Dermis microvascular lymphatic vessel endothelial cell (primary cell): ENCODE results near the gene CAMK2G. TPM values are rescaled to one million over a fixed set of nuclear protein-coding genes. Genes with fewer than 3 reads are reported as not detected.

ENCODE experiments used
- DNase-seq, 2 donors: peaks; one replicate each; pipeline versions ENCODE4 v3.0.0 to v3.0.0-alpha.2; 2010; ENCODE audit warnings: low read depth in 2 of 2
- total RNA-seq: library from RNA; depleted of rRNA; stranded (reverse); fragments of >200 nt; gene quantifications from 2 replicates; pipeline ENCODE4 v1.2.1, GENCODE V29; 2014

CAMK2G gene
- total RNA-seq, 1 donor from 2014 or later: 20.9 TPM

DNA sequence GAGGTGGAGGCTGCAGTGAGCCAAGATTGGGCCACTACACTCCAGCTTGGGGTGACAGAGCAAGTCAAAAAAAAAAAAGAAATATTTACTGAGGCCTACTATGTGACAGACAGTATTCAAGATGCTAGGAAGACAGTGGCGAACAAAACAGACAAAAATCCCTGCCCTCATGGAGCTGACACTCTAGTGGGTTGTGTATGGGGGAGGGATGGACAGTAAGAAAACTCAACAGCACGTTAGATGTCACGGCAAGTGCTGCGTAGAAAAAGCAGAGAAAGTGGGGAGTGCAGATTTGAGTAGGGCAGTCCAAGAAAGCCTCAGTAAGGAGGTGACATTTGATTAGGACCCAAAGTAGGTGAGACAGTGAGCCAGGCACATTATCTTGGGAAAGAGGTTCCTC lies 10.1 kb downstream of the CAMK2G start:
- DNase-seq: no peak

DNA sequence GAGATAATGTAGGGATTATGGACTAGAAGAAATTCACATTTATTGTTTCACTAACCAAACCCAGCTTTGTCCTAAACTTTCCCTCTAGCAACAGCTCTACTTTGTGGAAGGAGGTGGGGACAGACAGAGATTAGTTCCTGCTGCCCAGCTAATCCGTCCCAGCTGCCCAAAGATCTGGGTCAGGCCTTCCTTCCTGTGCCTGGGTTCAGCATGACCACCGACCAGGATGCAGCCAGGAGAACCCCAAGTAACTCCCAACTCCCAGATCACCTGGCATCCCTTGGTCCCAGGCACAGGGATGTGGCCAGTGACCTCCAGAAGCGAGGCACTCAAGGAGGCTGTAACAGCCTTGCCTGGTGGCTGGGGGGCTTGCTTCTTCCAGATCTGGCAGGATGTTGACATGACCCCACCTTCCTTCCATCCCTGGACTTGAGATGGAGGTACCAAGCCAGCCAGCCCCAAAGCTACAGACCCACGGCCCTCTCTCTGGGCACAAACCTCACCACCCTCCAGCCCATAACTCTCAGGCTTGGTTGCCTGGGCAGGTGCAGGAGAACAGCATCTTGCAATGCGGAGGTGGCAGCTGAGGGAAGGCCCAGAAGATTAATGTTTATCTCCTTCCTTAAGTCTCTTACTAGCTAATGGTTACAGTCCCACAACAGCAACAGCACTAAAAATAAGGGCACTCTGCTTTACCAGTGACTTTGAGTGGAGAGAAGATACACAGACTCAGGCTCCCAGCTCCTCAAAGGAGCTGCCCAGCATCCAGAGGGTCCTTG lies 11.1 kb downstream of the CAMK2G start:
- no peak for DNase-seq

DNA sequence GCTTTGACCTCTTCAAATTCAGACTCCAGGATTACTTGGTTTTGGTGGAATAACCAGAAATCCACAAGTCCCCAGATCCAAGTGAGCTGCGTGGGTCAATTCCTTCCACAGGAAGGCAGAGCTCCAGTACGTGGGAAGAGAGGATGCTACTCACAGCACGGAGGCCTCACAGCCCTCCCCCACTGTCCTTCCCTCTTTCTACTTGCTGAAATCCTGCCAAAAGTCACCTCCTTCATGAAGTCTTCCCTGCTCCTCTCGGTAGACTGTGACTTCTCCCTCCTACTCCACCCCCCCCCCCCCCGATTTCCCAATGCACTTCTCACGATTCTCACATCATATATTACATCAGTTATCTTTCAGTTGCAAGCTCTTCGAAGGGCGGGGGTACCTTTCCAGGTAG lies 12.3 kb downstream of the CAMK2G start:
- no peak for DNase-seq

DNA sequence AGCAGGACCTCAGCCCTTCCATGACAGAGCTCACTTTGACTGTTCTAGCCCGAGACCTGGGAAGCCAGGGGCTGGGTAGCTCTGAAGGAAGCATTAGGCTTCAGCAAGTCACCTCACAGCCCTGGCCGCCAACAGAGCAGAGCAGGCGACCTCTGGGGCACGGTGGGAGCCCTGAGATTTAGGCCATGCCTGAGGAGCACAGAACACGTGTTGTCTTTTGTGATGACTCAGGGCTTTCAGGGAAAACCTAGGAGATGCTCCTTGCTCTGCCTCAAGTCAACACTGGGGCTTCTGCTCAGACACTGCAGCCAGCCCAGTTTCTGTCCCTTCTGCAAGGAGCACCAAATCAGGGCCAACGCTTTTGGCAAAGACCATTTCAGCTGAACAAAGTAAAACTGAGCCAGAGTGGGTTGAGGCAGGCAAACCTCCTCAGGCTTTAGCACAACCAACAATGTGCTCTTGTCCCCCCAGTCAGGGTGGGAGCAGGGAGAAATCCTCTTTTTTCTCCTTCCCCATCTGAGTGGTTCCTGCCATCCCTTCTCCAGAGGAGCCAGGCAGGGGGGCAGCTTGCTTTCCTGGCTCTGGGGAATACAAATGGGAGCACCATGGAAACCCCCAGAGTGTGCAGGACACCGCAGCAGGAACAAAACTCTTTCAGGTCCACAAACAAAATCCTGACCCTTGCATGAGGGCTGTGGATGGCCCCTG lies 14.4 kb downstream of the CAMK2G start:
- no peak for DNase-seq

DNA sequence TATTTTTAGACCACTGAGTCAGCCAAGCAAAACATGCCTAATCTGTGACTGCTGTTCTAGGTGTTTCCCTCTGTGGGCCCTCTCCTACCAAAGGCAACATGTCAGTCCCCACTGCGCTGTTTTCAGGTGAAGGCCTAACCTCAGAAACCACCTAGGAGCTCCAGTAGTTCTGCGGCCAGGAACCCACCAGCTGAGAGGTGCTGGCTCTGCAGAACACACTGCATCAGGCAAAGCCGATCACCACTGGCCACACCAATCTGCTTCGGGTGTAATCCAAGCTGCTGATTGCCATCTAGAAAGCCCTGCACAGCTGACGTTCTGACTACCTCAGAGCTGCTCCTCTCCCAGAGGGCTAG lies 14.9 kb downstream of the CAMK2G start:
- DNase-seq: no peak

DNA sequence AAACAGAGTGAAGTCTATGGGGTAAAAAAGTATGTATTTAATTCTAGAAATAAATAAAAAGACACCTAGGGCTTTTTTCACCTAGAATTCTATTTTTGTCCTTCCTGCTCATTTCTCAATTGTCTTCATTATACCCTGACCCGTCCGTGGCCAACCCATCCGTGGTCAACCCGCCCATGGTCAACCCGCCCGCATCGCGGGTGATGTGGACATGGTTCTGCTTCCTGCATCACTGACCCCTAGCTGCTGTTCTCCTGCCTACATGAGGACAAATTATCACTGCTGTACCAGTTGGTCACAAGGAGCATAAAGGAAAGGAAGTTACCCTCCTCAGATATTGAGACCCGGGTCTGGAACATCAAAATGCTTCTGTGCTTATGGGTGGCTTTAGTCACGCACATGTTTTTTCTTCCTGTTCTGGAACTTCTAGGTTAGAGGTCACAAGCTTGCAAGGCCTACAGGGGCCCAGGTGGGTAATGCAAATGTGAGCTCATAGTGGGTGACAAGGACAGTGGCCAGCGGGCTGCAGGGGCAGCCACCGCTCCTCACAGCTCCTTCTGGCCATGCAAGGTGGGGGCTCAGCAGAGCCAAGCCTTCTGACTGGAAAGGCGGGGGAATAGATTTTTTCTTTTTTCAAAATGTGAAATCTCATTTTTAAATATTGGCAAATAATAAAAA lies 15.5 kb downstream of the CAMK2G start:
- no peak for DNase-seq

DNA sequence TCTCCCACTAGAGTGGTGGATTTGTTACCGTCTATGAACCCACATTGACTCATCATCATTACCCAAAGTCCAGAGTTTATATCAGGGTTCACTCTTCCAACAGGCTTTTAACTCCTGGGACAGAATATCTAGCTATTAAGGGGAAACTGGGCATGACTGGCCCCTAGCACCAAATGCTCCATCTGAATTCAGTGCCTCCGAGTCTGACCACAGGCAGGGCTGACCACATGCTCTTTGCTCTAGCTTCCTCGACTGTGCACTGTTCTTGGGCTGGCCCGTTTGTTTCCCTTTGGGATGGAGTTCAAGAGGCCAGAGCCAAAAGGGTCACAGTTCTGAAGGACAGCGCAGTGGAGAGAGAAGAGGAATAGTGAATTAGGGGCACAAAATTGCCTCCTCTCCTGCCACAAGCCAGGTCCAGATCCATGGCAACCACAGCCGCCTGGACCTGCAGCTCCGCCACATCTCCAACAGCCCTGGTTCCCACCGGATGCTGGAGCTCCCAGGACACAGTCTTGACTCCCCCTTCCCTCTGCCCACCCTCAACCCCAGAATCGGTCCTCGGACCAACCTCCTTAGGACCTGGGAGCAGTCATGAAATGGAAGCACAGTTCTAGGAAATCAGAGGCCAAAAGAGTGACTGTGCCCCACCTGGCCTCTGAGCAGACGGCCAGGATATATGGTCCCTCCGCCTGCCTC lies 16.2 kb downstream of the CAMK2G start:
- DNase-seq: no peak

DNA sequence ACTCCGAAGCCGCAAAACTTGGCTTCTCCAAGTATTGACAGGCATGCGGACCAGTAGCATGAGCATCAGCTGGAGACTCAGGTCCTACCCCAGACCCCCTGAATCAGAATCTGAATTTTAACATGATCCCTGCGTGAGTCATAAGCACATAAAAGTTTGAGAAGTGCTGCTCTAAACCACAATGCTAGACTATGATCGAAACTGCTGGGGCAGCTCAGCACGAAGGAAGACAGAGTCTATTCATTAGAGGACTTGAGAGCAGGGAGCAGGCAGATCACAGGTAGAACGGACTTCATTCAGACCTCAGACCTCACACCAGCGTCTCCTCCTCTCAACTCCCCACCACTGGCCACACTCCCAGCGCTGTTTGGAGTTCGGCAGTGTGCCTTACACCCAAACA lies 16.9 kb downstream of the CAMK2G start:
- no peak for DNase-seq

DNA sequence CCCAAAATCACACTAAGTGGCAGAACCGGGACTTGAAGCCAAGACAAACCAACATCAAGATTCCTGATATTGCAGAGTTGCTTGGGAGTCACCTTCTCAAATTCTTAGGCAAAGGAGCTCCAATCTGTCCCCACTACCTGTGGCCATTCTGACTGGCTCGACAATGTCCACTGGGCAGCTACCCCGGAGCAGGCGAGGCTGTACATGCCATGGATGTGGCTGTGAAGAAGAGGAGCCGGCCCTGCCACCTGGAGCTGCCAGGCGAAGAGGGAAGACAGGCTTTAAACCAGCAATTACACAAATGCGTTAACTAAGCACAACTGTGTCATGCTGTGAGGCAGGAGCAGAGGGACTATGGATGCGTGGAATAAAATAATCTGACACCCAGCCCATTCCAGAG lies 18.1 kb downstream of the CAMK2G start:
- no peak for DNase-seq

DNA sequence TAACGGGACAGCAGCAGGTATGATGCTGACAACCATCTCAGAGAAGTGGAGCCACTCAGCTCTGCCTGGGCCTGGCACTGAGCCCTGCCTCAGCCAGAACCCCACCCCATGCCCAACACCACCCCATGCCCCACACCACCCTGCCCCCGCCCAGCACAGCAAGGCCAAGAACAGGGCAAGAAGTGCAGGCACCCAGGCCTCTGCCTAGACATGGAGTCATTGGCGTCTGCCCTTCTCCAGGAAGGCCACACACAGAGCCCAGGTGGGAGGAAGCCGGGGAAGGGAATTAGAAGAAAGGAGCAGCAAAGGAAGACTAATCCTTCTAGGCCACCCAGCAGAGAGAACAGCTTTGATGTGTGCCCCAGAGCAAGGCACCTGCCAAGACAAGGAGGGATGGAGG lies 18.9 kb downstream of the CAMK2G start:
- DNase-seq: no peak

DNA sequence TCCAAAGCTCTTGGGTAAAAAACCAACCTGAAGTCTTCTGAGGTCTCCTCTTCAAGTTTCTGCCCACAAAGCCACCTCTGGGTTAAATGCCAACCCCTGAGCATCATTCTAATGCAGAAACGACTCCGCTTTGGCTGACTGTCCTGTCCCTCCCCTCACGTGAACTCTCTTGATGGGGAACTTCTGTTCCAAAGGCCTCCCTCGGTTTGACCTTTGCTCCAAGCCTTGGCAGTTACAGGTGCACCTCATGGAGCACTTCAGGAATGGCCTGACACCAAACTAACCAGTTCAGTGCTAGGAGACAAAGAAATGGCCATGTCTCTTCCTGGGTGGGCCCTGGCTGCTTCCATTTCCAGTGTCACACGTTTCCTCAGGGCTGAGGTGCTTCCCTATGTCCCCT lies 20.0 kb downstream of the CAMK2G start:
- no peak for DNase-seq

DNA sequence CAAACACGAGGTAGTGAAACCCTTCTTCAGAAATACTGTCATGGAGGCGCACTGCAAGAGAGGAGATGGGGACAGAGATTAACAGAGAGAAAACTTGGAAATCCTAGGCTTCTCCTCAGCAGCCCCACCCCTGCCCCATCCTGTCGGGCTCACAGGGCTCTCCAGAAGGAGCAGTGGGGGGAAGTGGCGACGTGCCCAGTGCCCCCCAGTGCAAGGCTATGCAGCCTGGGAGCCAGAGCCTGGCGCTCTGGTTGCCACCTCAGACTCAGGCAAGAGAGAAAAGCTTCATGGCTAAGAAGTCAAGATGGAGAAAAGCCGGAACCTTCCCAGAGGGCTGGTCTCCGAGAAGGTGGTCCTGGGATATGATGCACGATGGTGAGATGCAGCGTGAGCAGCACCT lies 21.2 kb downstream of the CAMK2G start:
- no peak for DNase-seq

DNA sequence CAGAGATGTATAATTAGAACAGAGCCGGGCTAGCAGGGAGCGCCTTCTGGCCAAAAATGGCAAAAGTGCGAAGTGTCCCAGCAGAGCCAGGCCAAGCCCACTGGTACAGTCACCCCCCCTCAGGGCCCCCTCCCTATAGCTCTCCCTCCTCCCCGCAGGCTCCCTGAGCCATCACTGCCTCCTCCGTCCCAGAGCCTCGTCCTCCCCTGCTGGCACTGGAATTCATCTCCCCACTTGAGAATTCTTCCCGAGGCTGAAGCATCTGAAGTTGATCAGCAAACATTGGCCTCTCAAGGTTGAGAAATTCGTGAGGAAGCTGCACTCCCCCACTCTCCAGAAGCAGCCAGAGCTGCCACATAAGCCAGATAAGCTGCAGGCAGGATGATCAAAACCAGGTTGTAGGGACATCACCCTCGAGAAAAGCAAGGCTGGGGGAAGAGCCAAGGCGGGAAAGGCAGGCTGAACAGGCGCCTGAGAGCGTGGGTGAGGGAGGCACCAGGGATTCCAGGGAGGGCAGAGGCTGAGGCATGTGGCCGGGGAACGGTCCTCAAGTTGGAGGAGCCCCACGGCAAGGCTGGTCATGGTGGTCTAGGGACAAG lies 23.4 kb downstream of the CAMK2G start:
- DNase-seq: no peak

DNA sequence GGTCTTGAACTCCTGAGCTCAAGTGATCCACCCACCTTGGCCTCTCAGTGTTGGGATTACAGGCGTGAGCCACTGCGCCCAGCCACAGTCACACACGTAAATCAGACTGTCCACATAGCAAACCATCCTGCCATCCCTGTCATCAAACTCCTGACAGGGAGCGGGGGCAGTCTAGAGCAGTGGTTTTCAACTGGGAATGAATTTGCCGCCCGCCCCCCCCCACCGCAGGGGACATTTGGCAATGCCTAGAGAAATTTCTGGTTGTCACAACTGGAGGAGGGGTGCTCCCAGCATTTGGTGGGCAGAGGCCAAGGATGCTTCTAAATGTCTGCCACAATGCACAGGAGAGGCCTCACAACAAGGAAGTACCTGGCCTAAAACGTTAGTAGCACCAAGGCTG lies 24.1 kb downstream of the CAMK2G start:
- DNase-seq: no peak

DNA sequence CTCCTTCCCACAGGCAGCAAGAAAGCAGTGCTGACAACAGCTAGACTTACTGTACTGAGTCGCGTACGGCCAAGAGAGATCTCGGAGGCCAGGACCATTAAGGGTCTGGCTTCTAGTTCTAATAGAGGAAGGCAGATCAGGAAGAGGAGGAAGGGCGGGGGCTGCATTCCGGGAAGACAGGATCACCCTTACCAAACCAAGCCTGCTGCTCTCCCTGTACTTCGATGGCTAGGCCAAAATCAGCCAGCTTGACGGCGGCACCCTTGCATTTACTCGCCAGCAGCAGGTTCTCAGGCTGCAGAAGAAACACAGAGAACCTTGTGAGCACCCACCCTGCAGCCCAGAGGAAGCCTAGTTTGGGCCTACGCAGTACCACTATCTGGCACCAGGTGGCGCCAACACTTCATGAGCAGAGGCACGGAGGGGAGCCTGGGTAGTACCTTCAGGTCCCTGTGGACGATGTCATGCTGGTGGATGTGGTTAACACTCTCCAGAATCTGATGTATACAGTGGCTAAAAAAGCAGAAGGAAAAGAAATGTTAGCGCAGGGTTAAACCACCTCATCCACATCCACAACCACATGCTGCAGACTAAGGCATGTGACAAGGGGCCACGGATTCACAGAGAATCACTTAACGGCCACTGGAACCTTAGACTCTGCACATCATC lies 25.4 kb downstream of the CAMK2G start:
- peak; percentile 56 to 77 for DNase-seq

DNA sequence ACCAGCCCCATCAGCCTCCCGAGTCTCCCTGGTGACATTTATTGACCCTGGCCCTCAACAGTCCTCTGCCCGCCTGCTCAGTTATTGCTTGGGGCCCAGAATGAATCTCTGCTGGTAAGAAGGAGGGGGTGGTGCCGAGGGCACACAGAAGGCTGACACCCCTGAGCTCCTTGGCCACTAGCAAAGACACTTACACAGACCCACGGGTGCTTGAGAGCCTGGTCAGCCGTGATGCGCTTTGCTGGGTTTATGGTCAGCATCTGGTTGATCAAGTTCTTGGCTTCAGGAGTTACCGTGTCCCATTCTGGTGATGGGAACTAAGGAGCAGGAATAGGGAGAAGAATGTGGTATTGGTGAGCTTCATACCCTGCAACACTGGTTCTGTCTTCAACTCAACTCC lies 27.3 kb downstream of the CAMK2G start:
- no peak for DNase-seq

DNA sequence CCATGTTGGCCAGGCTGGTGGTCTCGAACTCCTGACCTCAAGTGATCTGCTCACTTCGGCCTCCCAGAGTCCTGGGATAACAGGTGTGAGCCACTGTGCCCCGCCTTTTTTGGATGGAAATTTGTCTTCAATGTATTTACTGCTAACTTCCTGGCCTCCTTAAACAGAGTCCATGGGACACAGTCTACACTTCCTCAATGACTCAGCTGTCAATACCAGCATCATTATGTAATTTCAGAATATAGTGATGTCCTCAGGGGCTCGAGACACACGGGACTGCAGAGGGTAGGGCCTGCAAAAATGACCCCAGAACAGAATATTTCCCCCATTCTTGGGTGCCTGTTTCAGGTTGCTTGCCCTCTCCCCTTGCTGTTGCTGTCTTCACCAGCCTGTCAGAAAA lies 31.1 kb downstream of the CAMK2G start:
- DNase-seq: peak in 1 of 2 donors; percentile 59

DNA sequence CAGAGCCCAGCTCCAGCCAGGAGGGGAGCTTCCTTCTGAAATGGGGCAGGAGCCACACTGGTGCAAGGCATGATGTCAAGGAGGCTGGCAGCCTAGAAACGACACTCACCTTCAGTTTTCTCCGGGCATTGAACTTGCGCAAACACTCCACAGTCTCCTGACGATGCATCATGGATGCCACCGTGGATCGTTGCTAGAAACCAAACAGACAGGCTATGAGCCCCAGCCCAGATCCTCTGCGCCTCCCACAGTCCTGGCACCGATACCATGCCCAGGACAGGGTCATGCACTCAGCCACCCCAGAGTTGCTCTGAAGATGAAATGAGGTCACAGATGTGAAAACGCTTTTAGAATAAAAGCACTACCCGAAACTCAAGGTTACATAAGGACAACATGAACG lies 32.0 kb downstream of the CAMK2G start:
- DNase-seq: no peak

DNA sequence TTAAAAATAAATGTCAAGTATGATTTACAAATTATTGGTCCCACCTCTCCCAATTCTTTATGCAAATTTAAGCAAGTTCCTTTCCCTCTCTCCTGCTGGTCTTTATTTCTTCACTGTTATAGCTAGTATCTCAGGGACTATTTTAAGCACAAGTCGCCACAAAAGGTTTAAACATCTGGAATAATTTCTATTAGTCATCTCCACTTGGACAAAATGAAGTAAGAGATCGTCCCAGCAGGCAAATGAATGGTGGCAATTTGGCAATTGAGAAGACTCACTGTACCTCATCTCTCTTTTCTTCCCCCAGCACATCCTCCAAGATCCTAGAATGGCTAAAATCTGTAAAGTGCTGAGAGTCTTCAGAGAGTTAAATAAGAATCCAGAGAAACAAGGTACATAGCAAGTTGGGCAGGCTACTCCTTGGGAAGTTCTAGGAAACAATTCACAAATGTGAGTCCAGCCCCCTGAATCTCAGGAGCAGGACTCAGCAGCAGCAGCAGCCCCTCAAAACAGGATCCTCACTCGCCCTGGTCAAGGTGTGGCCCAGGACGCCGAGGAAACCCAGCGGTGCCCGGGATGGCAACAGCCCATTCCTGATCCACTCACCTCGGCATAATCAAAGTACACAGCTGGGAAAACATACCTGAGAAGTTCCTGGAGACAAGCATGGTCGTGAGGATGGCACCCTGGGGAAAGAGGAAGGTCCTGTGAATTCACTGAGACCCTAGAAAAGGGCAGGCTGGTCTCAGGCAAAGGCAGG lies 32.6 kb downstream of the CAMK2G start:
- no peak for DNase-seq

DNA sequence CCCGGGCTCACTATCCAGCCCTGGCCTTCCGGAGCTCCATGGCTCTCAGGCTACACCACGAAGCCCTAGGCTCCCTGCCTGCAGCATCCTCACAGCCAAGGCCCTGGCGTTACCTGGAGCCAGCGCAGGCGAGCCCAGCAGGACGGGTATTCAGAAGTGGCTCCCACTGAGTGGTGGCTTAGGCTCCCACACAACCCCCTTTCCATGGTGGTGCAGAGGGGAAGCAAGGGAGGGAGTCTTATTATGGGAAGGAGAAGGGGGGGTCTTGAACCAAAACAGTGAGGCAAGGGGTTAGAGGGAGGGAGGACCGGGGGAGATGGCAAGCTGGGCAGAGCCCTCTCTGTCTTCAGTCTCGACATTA lies 33.3 kb downstream of the CAMK2G start:
- no peak for DNase-seq
